Endothelial cell of umbilical vein (primary cell): Measurements from ENCODE around the gene ITM2B. TPM values are rescaled to one million over a fixed set of nuclear protein-coding genes. Genes with fewer than 3 reads are reported as not detected.

Source experiments
- BruUV-seq: library from RNA; stranded (reverse); fragments of 400-500 nt; replicated peaks from 2 replicates; lab custom pipeline; 2021; lab: Mats Ljungman, UMichigan
- CTCF ChIA-PET: fragments of 300-600, 350-600 bp; sonication (Branson Sonifier 250); formaldehyde crosslinking; loops from one replicate; lab custom pipeline; 2021; ENCODE audit warnings: antibody characterized with exemption, inconsistent platforms; lab: Charles Lee
- POLR2A ChIA-PET: fragments of 300-600, 350-600 bp; sonication (Branson Sonifier 250); formaldehyde crosslinking; loops from one replicate; lab custom pipeline; 2021; ENCODE audit warnings: antibody characterized with exemption, inconsistent platforms; lab: Charles Lee
- DNase-seq: peaks from one replicate; pipeline ENCODE4 v3.0.0-alpha.2; 2011; ENCODE audit warnings: low read depth, low spot score
- FAIRE-seq: peaks from 2 replicates; lab custom pipeline; 2011; peaks lifted over from hg19 to GRCh38; lab: Jason Lieb, UNC
- H2AFZ ChIP-seq: 2 replicates; pipeline ENCODE4 v1.6.0; 2012; ENCODE audit warnings: low read depth, low read length, control low read depth, inconsistent platforms
- H3K27ac ChIP-seq: 2 replicates; pipeline ENCODE4 v1.5.1; 2011; ENCODE audit warnings: low read depth, mild to moderate bottlenecking, control low read depth, low read length, moderate library complexity; ENCODE audit not compliant: insufficient read depth
- H3K27me3 ChIP-seq, 2 experiments: 2 replicates each; pipeline versions ENCODE4 v1.6.0 to v1.6.1; 2011; ENCODE audit warnings: low read length in 2 of 2, mixed read lengths in 1 of 2; ENCODE audit not compliant: control insufficient read depth in 2 of 2, insufficient read depth in 2 of 2
- H3K36me3 ChIP-seq, 2 experiments: 2 replicates in 1 of 2; 3 replicates in 1 of 2; pipeline ENCODE4 v1.5.1; 2011; ENCODE audit warnings: low read length in 2 of 2, mild to moderate bottlenecking in 1 of 2, moderate library complexity in 1 of 2; ENCODE audit not compliant: control insufficient read depth in 2 of 2, insufficient read depth in 2 of 2; ENCODE audit errors: extremely low read depth in 1 of 2
- H3K4me1 ChIP-seq: 3 replicates; pipeline ENCODE4 v1.5.1; 2011; ENCODE audit warnings: mild to moderate bottlenecking, low read length; ENCODE audit not compliant: control insufficient read depth, insufficient read depth; ENCODE audit errors: extremely low read depth
- H3K4me2 ChIP-seq: 2 replicates; pipeline ENCODE4 v1.6.1; 2011; ENCODE audit warnings: low read length, control low read depth, mixed read lengths; ENCODE audit not compliant: insufficient read depth
- H3K4me3 ChIP-seq, 3 experiments: fragments of 200-600 bp in 1 of 3; sonication (generic), shearing (Covaris generic) in 1 of 3; replicated peaks in 1 of 3; 2 replicates each; pipeline ENCODE4 v1.5.1; 2011 to 2016; ENCODE audit warnings: control low read depth in 3 of 3, low read length in 3 of 3, mild to moderate bottlenecking in 2 of 3, inconsistent platforms in 1 of 3, low read depth in 1 of 3, moderate library complexity in 1 of 3; ENCODE audit not compliant: insufficient read depth in 1 of 3
- H3K79me2 ChIP-seq: 2 replicates; pipeline ENCODE4 v1.6.0; 2012; ENCODE audit warnings: low read length, inconsistent platforms; ENCODE audit not compliant: control insufficient read depth, insufficient read depth
- H3K9ac ChIP-seq: replicated peaks from 2 replicates; pipeline ENCODE3; 2011; ENCODE audit warnings: low read length, control low read depth; ENCODE audit not compliant: insufficient read depth; ENCODE audit errors: extremely low read depth
- H3K9me1 ChIP-seq: replicated peaks from 3 replicates; pipeline ENCODE4 v1.6.0; 2011; ENCODE audit warnings: mild to moderate bottlenecking, low read length; ENCODE audit not compliant: control insufficient read depth, insufficient read depth; ENCODE audit errors: extremely low read depth
- H3K9me3 ChIP-seq: replicated peaks from 2 replicates; pipeline ENCODE4 v1.5.1; 2012; ENCODE audit warnings: low read length, inconsistent platforms; ENCODE audit not compliant: control insufficient read depth, insufficient read depth
- H4K20me1 ChIP-seq: replicated peaks from 2 replicates; pipeline ENCODE3; 2011; ENCODE audit warnings: mild to moderate bottlenecking, low read length; ENCODE audit not compliant: control insufficient read depth, insufficient read depth; ENCODE audit errors: extremely low read depth
- CTCF ChIP-seq, 2 donors: IDR thresholded peaks; 1 replicate in 1 of 2; 2 replicates in 1 of 2; pipeline ENCODE4 v1.5.1; 2011; ENCODE audit warnings: low read length in 2 of 2, mild to moderate bottlenecking in 2 of 2, moderate library complexity in 2 of 2, control low read depth in 1 of 2, inconsistent platforms in 1 of 2, low read depth in 1 of 2; ENCODE audit not compliant: insufficient read depth in 1 of 2; ENCODE audit errors: extremely low read depth in 1 of 2
- EZH2 ChIP-seq: IDR thresholded peaks from 2 replicates; pipeline ENCODE4 v1.6.1; 2012; ENCODE audit warnings: borderline replicate concordance, low read depth, mild to moderate bottlenecking, moderate library complexity, low read length, inconsistent platforms; ENCODE audit not compliant: severe bottlenecking
- FOS ChIP-seq: IDR thresholded peaks from 2 replicates; pipeline ENCODE4 v1.6.1; 2011; ENCODE audit warnings: mild to moderate bottlenecking, low read length, moderate library complexity, borderline replicate concordance; ENCODE audit not compliant: insufficient read depth
- GATA2 ChIP-seq: IDR thresholded peaks from 2 replicates; pipeline ENCODE4 v1.7.0; 2011; ENCODE audit warnings: low read depth, mild to moderate bottlenecking, moderate library complexity, mixed read lengths, low read length; ENCODE audit not compliant: insufficient read length, insufficient read depth
- JUN ChIP-seq: IDR thresholded peaks from 2 replicates; pipeline ENCODE4 v1.6.1; 2011; ENCODE audit warnings: borderline replicate concordance, low read depth; ENCODE audit not compliant: insufficient read length, insufficient read depth
- MAX ChIP-seq: IDR thresholded peaks from 2 replicates; pipeline ENCODE4 v1.6.1; 2011; ENCODE audit not compliant: insufficient read depth, insufficient read length
- MYC ChIP-seq: IDR thresholded peaks from one replicate; pipeline ENCODE4 v1.6.1; 2011; ENCODE audit warnings: mild to moderate bottlenecking, low read depth, low read length
- POLR2A ChIP-seq: IDR thresholded peaks from 2 replicates; pipeline ENCODE4 v1.6.1; 2012; ENCODE audit warnings: low read depth, mild to moderate bottlenecking, control low read depth, low read length
- POLR2AphosphoS5 ChIP-seq: IDR thresholded peaks from 2 replicates; pipeline ENCODE4 v1.6.1; 2012; ENCODE audit warnings: low read depth, mild to moderate bottlenecking, control low read depth, low read length, moderate library complexity; ENCODE audit not compliant: insufficient read depth
- dilution Hi-C: fragments of 300-500 bp; cut with MboI; formaldehyde crosslinking; loops from one replicate; pipeline ENCODE4 v1.15.0; 2019; ENCODE audit warnings: low sequenced_read_pairs; ENCODE audit not compliant: extremely low pct_ligation_motif_present
- intact Hi-C: fragments of 100-400 bp; cut with micrococcal nuclease; formaldehyde crosslinking; loops from one replicate; pipeline ENCODE4 v1.10.0; 2022
- polyA plus RNA-seq, 4 experiments: library from polyadenylated mRNA; depleted of rRNA in 3 of 4; stranded (reverse) in 3 of 4; unstranded in 1 of 4; fragments of >200 nt; gene quantifications; 2 replicates each; pipeline versions ENCODE4 v1.2.1 to v1.2.3, GENCODE V29; 2011 to 2012; ENCODE audit warnings: missing spikeins in 1 of 4
- total RNA-seq: library from RNA; stranded (reverse); gene quantifications from 2 replicates; pipeline ENCODE4 v1.2.3, GENCODE V29; 2021

Gene ITM2B
- total and polyA plus RNA-seq, 2 donors (not counting 3 experiments of a cell fraction or from before 2014, with no cell fraction given): 150 to 271 TPM

DNA sequence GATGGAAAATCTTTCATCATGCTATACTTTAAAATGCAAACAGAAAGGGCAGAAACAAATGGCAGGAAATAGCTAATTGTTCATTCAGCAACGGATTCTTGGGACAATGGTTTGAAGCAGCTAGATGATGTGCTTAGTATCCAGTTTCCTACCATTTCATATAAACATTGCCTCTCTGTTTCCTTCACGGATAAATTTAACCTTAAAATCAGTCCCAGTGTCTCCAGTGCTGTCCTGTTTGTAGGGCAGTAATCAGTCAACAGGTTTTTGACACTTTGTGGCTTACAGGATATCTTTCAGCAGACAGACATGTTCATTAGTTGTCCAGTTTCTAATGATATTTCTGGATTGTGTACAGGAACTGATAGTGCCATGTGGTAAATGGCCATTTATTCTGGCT, 45.8 kb downstream of the ITM2B start:
- Histone ChIP-seq H3K9me3 (no peaks in the 10 kb centered on the region), H2AFZ (peak overlapping the region; percentile 6), H3K79me2 (no peaks in the 10 kb centered on the region), H4K20me1 (no peaks in the 10 kb centered on the region), H3K4me2 (no peak overlapping the region), H3K27me3 (no peaks in the 10 kb centered on the region), H3K27ac (no peak overlapping the region), H3K9me1 (no peaks in the 10 kb centered on the region), H3K36me3 (no peaks in the 10 kb centered on the region), H3K4me3 (no peak overlapping the region), H3K9ac (no peak overlapping the region), H3K4me1 (peaks cover 2% of the 10 kb centered on the region)
- ChIA-PET CTCF (interaction anchor here (1.2 kb wide), 1 partner anchor 11 kb away, joined by 3 read pairs; no protein-coding TSS in a partner anchor), POLR2A (no interaction called here)
- FAIRE-seq: peak; percentile 66
- BruUV-seq: no TSS peak
- TF ChIP-seq EZH2: no peak
- TF ChIP-seq MAX: no peak
- TF ChIP-seq CTCF (IDR thresholded peaks at IDR 0.05; ENCODE audit: extremely low read depth in 1 of 2, insufficient read depth in 1 of 2, low read depth in 1 of 2, low read length in 2 of 2): no peak
- intact Hi-C loops (no loop called here), dilution Hi-C loops (no loop called here)
- DNase-seq: peak; percentile 68

GRCh38 chr13:48281556-48281955, 48.5 kb downstream of the ITM2B start:
- Histone ChIP-seq H3K4me2 (no peak overlapping the region), H3K79me2 (no peaks in the 10 kb centered on the region), H2AFZ (no peak overlapping the region), H3K36me3 (no peaks in the 10 kb centered on the region), H3K9me1 (no peaks in the 10 kb centered on the region), H3K27ac (no peak overlapping the region), H3K27me3 (no peaks in the 10 kb centered on the region), H4K20me1 (no peaks in the 10 kb centered on the region), H3K4me3 (no peak overlapping the region), H3K9me3 (no peaks in the 10 kb centered on the region), H3K4me1 (peaks cover 2% of the 10 kb centered on the region), H3K9ac (no peak overlapping the region)
- CTCF ChIA-PET: interaction anchor here (1.1 kb wide), 1 partner anchor 155 kb away, joined by 3 read pairs; no protein-coding TSS in a partner anchor
- POLR2A ChIA-PET: no interaction called here
- dilution Hi-C loops: no loop called here
- no peak for DNase-seq
- no peak for TF ChIP-seq GATA2
- no peak for TF ChIP-seq MAX
- TF ChIP-seq CTCF (IDR thresholded peaks at IDR 0.05; ENCODE audit: extremely low read depth in 1 of 2, insufficient read depth in 1 of 2, low read depth in 1 of 2, low read length in 2 of 2): no peak
- TF ChIP-seq FOS: no peak
- TF ChIP-seq JUN: no peak
- TF ChIP-seq POLR2A: no peak
- TF ChIP-seq EZH2: no peak
- TF ChIP-seq POLR2AphosphoS5: no peak
- TF ChIP-seq MYC: no peak
- no TSS peak for BruUV-seq
- intact Hi-C loops: no loop called here
- FAIRE-seq: no peak
